K562 (cell line): ENCODE results near the gene CTCF. TPM values are rescaled to one million over a fixed set of nuclear protein-coding genes. Genes with fewer than 3 reads are reported as not detected.

ENCODE experiments used
- ATF1 ChIP-seq, 2 experiments: fragments of 450-650 bp in 1 of 2; IDR thresholded peaks; 2 replicates each; pipeline ENCODE4 v1.6.1; 2016; ENCODE audit warnings: missing compliant biosample characterization in 1 of 2, missing genetic modification characterization in 1 of 2
- BHLHE40 ChIP-seq: IDR thresholded peaks from 2 replicates; pipeline ENCODE4 v1.6.1; 2011; ENCODE audit warnings: low read length, improper control_type of control experiment
- CC2D1A ChIP-seq: fragments of 450-650 bp; IDR thresholded peaks from 2 replicates; pipeline ENCODE4 v1.6.1; 2017; ENCODE audit warnings: mild to moderate bottlenecking
- CXXC5 ChIP-seq: fragments of 250-450 bp; sonication (Bioruptor Pico); IDR thresholded peaks from 2 replicates; pipeline ENCODE4 v1.8.0; 2022; ENCODE audit warnings: inconsistent platforms, mild to moderate bottlenecking, moderate library complexity
- ETV1 ChIP-seq: fragments of 450-650 bp; conservative IDR thresholded peaks from 2 replicates; pipeline ENCODE4 v1.6.1; 2016; ENCODE audit warnings: missing genetic modification characterization, control low read depth, low read depth, missing compliant biosample characterization
- KAT8 ChIP-seq: fragments of 450-650 bp; IDR thresholded peaks from 2 replicates; pipeline ENCODE4 v1.6.1; 2016; ENCODE audit warnings: low read depth, mild to moderate bottlenecking
- KDM5B ChIP-seq: fragments of 200-600 bp; sonication (generic); IDR thresholded peaks from 2 replicates; pipeline ENCODE4 v1.6.1; 2012; ENCODE audit warnings: low read depth, mild to moderate bottlenecking, moderate library complexity, low read length, control low read depth, inconsistent platforms; ENCODE audit not compliant: insufficient replicate concordance
- NONO ChIP-seq, 2 experiments: fragments of 200-400 bp in 1 of 2; fragments of 450-650 bp in 1 of 2; formaldehyde crosslinking in 1 of 2; IDR thresholded peaks; 2 replicates each; pipeline ENCODE4 v1.6.1; 2017; ENCODE audit warnings: low read depth in 2 of 2, mild to moderate bottlenecking in 2 of 2, moderate library complexity in 2 of 2, low read length in 1 of 2
- PHF20 ChIP-seq: fragments of 450-650 bp; IDR thresholded peaks from 2 replicates; pipeline ENCODE4 v1.6.1; 2018; ENCODE audit not compliant: partially characterized antibody
- TCF3 ChIP-seq: sonication (generic); formaldehyde crosslinking; IDR thresholded peaks from 2 replicates; pipeline ENCODE4 v1.4.0; 2020; ENCODE audit warnings: mild to moderate bottlenecking, missing genetic modification reagents
- XRCC4 ChIP-seq: IDR thresholded peaks from one replicate; pipeline ENCODE4 v1.6.1; 2011; ENCODE audit not compliant: insufficient read depth, insufficient read length; ENCODE audit errors: extremely low read depth
- ZNF354B ChIP-seq: fragments of 250-450 bp; sonication (Bioruptor Pico); IDR thresholded peaks from 2 replicates; pipeline ENCODE4 v1.4.0; 2020
- ZNF431 ChIP-seq: sonication (generic); formaldehyde crosslinking; IDR thresholded peaks from 2 replicates; pipeline ENCODE4 v1.8.0; 2022; ENCODE audit warnings: mild to moderate bottlenecking, missing genetic modification reagents
- polyA plus RNA-seq, 8 experiments: library from polyadenylated mRNA; depleted of rRNA in 4 of 8; stranded (reverse) in 5 of 8; unstranded in 3 of 8; fragments of >200 nt; fragmentation: Nextera tagmentation in 2 of 8; fragmentation: Illumina TruSeq in 1 of 8; extraction: Ambion mirVana in 2 of 8; extraction: Trizol in 1 of 8; gene quantifications; 2 replicates each; pipeline versions ENCODE4 v1.2.1 to v1.2.3, GENCODE V29; 2011 to 2014; ENCODE audit warnings: inconsistent platforms in 1 of 8, missing spikeins in 1 of 8
- total RNA-seq, 7 experiments: library from RNA; depleted of rRNA in 6 of 7; stranded (reverse); fragments of >200 nt in 6 of 7; fragmentation: Illumina TruSeq in 2 of 7; extraction: Trizol in 2 of 7; gene quantifications; 2 replicates each; pipeline versions ENCODE4 v1.2.1 to v1.2.3, GENCODE V29; 2011 to 2021; ENCODE audit warnings: low replicate concordance in 1 of 7
- TF ChIP-seq, protein P1 (sequence below), 2 experiments: fragments of 450-650 bp; formaldehyde crosslinking in 1 of 2; IDR thresholded peaks; 2 replicates each; pipeline versions ENCODE4 v1.4.0 to v1.6.1; 2014 to 2020; ENCODE audit warnings: mild to moderate bottlenecking in 2 of 2, borderline replicate concordance in 1 of 2, low read depth in 1 of 2
- TF ChIP-seq, protein P2 (sequence below): conservative IDR thresholded peaks from 2 replicates; pipeline ENCODE4 v1.6.1; 2011; ENCODE audit warnings: low read depth, mild to moderate bottlenecking, low read length; ENCODE audit not compliant: control insufficient read depth
- TF ChIP-seq, protein P3 (sequence below), 3 experiments: fragments of 200-800 bp in 1 of 3; sonication (Bioruptor generic) in 1 of 3; sonication (generic) in 1 of 3; formaldehyde crosslinking in 1 of 3; IDR thresholded peaks; 2 replicates each; pipeline versions ENCODE4 v1.6.1 to v1.8.0; 2016 to 2022; ENCODE audit warnings: mild to moderate bottlenecking in 2 of 3, missing compliant biosample characterization in 2 of 3, missing genetic modification characterization in 2 of 3, missing genetic modification reagents in 1 of 3

Gene CTCF
- total and polyA plus RNA-seq, 9 of the 15 experiments (the other 6 are each of a cell fraction or from before 2014, with no cell fraction given), result 7.8 to 49.2 (median 33.9) TPM

DNA sequence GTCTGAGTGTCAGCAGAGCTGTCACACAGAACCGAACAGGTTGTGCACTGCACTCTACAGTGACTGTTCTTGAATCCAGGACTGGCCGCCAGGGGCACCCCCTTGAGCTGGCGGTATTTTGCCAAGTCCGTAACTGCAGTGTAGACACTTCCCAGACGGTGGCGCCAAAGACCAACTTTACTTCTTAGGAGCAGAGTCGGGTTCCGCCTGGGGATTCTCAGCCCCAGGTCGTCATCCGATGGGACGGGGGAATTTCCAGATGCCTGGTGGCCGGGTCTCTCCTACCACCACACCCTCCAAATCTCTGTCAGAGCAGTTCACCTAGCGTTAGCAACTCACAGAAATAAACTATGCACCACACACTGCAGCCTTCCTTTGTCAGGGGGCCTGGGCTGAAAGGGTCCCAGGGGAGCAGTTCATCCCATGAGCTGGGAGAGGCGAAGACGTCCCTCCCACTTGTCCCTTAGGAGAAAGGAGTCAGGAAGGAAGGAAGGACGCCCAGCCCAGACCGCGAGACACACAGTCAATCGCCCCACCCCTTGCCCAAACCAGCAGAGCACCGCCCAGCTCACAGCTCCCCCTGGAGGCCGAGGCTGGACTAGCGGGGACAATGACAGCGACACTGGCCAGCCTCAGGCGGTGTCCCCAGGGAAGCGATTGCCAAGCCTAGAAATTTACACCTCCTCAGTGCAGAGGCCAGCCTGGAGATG lies 41.1 kb upstream of the CTCF start (continued):
- TF ChIP-seq, protein P1, sequence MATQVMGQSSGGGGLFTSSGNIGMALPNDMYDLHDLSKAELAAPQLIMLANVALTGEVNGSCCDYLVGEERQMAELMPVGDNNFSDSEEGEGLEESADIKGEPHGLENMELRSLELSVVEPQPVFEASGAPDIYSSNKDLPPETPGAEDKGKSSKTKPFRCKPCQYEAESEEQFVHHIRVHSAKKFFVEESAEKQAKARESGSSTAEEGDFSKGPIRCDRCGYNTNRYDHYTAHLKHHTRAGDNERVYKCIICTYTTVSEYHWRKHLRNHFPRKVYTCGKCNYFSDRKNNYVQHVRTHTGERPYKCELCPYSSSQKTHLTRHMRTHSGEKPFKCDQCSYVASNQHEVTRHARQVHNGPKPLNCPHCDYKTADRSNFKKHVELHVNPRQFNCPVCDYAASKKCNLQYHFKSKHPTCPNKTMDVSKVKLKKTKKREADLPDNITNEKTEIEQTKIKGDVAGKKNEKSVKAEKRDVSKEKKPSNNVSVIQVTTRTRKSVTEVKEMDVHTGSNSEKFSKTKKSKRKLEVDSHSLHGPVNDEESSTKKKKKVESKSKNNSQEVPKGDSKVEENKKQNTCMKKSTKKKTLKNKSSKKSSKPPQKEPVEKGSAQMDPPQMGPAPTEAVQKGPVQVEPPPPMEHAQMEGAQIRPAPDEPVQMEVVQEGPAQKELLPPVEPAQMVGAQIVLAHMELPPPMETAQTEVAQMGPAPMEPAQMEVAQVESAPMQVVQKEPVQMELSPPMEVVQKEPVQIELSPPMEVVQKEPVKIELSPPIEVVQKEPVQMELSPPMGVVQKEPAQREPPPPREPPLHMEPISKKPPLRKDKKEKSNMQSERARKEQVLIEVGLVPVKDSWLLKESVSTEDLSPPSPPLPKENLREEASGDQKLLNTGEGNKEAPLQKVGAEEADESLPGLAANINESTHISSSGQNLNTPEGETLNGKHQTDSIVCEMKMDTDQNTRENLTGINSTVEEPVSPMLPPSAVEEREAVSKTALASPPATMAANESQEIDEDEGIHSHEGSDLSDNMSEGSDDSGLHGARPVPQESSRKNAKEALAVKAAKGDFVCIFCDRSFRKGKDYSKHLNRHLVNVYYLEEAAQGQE (IDR thresholded peaks at IDR 0.05; ENCODE audit: borderline replicate concordance), result peak; percentile 74; the same call in 1 of the 2 replicates
- TF ChIP-seq, protein P1 (CRISPR knock-in tag; IDR thresholded peaks at IDR 0.05; ENCODE audit: low read depth), result peak; percentile 75; the same call in 1 of the 2 replicates
- TF ChIP-seq, protein P2, sequence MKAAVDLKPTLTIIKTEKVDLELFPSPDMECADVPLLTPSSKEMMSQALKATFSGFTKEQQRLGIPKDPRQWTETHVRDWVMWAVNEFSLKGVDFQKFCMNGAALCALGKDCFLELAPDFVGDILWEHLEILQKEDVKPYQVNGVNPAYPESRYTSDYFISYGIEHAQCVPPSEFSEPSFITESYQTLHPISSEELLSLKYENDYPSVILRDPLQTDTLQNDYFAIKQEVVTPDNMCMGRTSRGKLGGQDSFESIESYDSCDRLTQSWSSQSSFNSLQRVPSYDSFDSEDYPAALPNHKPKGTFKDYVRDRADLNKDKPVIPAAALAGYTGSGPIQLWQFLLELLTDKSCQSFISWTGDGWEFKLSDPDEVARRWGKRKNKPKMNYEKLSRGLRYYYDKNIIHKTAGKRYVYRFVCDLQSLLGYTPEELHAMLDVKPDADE, result peak; percentile 46; the same call in 1 of the 2 replicates
- TF ChIP-seq ZNF431 (CRISPR knock-in tag) (no peak), ATF1 (CRISPR knock-in tag; IDR thresholded peaks at IDR 0.05) (no peak), ATF1 (tag; IDR thresholded peaks at IDR 0.05) (peak; percentile 82), CXXC5 (CRISPR knock-in tag) (peak; percentile 56; the same call in 1 of the 2 replicates), CC2D1A (peak; percentile 76), ETV1 (peak; percentile 23; the same call in 1 of the 2 replicates), NONO (IDR thresholded peaks at IDR 0.05; ENCODE audit: low read depth in 2 of 2, low read length in 1 of 2) (0 out of 4 replicates have a peak, but pooled peaks of 1 of the 2 experiments have one; percentile 17), KAT8 (no peak), KDM5B (no peak), XRCC4 (no peak), TCF3 (CRISPR knock-in tag) (0 out of 2 replicates have a peak, but pooled peaks have one; percentile 2), PHF20 (no peak), BHLHE40 (peak; percentile 46; the same call in 1 of the 2 replicates), ZNF354B (no peak)
- TF ChIP-seq, protein P3, sequence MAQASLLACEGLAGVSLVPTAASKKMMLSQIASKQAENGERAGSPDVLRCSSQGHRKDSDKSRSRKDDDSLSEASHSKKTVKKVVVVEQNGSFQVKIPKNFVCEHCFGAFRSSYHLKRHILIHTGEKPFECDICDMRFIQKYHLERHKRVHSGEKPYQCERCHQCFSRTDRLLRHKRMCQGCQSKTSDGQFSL (CRISPR knock-in tag; IDR thresholded peaks at IDR 0.05), result peak; percentile 88
- TF ChIP-seq, protein P3 (tag; IDR thresholded peaks at IDR 0.05), result no peak
